ENCODE results near the gene SLC34A3.

The SLC34A3 gene

GRCh38 chr9:137266585-137267453 is 36.1 kb downstream of the SLC34A3 start:
- no peak for DNase-seq
- in situ Hi-C loops (cut with HindIII; ENCODE audit: low pct_ligation_motif_present, low pct_unique_long_range_greater_than_20kb, low sequenced_read_pairs), result no loop called here

GRCh38 chr9:137267933-137268355 is 37.2 kb downstream of the SLC34A3 start:
- DNase-seq, result no peak
- in situ Hi-C loops (cut with HindIII; ENCODE audit: low pct_ligation_motif_present, low pct_unique_long_range_greater_than_20kb, low sequenced_read_pairs), result no loop called here

GRCh38 chr9:137268538-137269201 is 38.0 kb downstream of the SLC34A3 start:
- in situ Hi-C loops (cut with HindIII; ENCODE audit: low pct_ligation_motif_present, low pct_unique_long_range_greater_than_20kb, low sequenced_read_pairs), result no loop called here
- DNase-seq, result no peak

- in situ Hi-C loops (cut with HindIII; ENCODE audit: low pct_ligation_motif_present, low pct_unique_long_range_greater_than_20kb, low sequenced_read_pairs), result no loop called here
- no peak for DNase-seq
These were observed 38.6 kb downstream of the SLC34A3 start for GRCh38 chr9:137269231-137269772.

- DNase-seq, result no peak
- in situ Hi-C loops (cut with HindIII; ENCODE audit: low pct_ligation_motif_present, low pct_unique_long_range_greater_than_20kb, low sequenced_read_pairs), result no loop called here
These were observed 40.4 kb downstream of the SLC34A3 start for GRCh38 chr9:137270929-137271695.

GRCh38 chr9:137271696-137272076 is 41.0 kb downstream of the SLC34A3 start:
- no peak for DNase-seq
- in situ Hi-C loops (cut with HindIII; ENCODE audit: low pct_ligation_motif_present, low pct_unique_long_range_greater_than_20kb, low sequenced_read_pairs), result no loop called here

- in situ Hi-C loops (cut with HindIII; ENCODE audit: low pct_ligation_motif_present, low pct_unique_long_range_greater_than_20kb, low sequenced_read_pairs), result no loop called here
- DNase-seq, result no peak
These were observed 41.8 kb downstream of the SLC34A3 start for GRCh38 chr9:137272241-137273094.

GRCh38 chr9:137273095-137273490 is 42.4 kb downstream of the SLC34A3 start:
- DNase-seq, result no peak
- in situ Hi-C loops (cut with HindIII; ENCODE audit: low pct_ligation_motif_present, low pct_unique_long_range_greater_than_20kb, low sequenced_read_pairs), result no loop called here

GRCh38 chr9:137273611-137274320 is 43.1 kb downstream of the SLC34A3 start:
- in situ Hi-C loops (cut with HindIII; ENCODE audit: low pct_ligation_motif_present, low pct_unique_long_range_greater_than_20kb, low sequenced_read_pairs), result no loop called here

GRCh38 chr9:137275203-137275587 is 44.5 kb downstream of the SLC34A3 start:
- in situ Hi-C loops (cut with HindIII; ENCODE audit: low pct_ligation_motif_present, low pct_unique_long_range_greater_than_20kb, low sequenced_read_pairs), result no loop called here
- DNase-seq, result no peak

More at GRCh38 chr9:137273611-137274320, 43.1 kb downstream of the SLC34A3 start:
- no peak for DNase-seq

GRCh38 chr9:137275588-137276472 is 45.1 kb downstream of the SLC34A3 start:
- in situ Hi-C loops (cut with HindIII; ENCODE audit: low pct_ligation_motif_present, low pct_unique_long_range_greater_than_20kb, low sequenced_read_pairs), result no loop called here
- no peak for DNase-seq

GRCh38 chr9:137276473-137277328 is 46.0 kb downstream of the SLC34A3 start:
- in situ Hi-C loops (cut with HindIII; ENCODE audit: low pct_ligation_motif_present, low pct_unique_long_range_greater_than_20kb, low sequenced_read_pairs), result no loop called here
- peak; percentile 37 for DNase-seq

- peak; percentile 91 for DNase-seq
- in situ Hi-C loops (cut with HindIII; ENCODE audit: low pct_ligation_motif_present, low pct_unique_long_range_greater_than_20kb, low sequenced_read_pairs), result no loop called here
These were observed 46.8 kb downstream of the SLC34A3 start, which contains the start of gene TOR4A for GRCh38 chr9:137277329-137278041. Gene TOR4A, plus strand, starts transcription at chr9:137277726. Its CDS starts 964 bp downstream, at chr9:137278690.

GRCh38 chr9:137278061-137278701 is 47.5 kb downstream of the SLC34A3 start:
- in situ Hi-C loops (cut with HindIII; ENCODE audit: low pct_ligation_motif_present, low pct_unique_long_range_greater_than_20kb, low sequenced_read_pairs), result no loop called here
- no peak for DNase-seq
